ENCODE results near the gene THSD7B.

THSD7B gene

GRCh38 chr2:137185378-137186078 is 420.2 kb downstream of the THSD7B start:
- no peak for DNase-seq (ENCODE audit: low read depth, low spot score)
- TF ChIP-seq FOXP2 (optimal IDR thresholded peaks at IDR 0.05; ENCODE audit: control extremely low read depth, extremely low read length, insufficient read depth) (no peak), EZH2 (IDR thresholded peaks at IDR 0.05) (no peak), POLR2AphosphoS5 (IDR thresholded peaks at IDR 0.05; ENCODE audit: borderline replicate concordance, low read depth, low read length) (no peak)
- H3K36me3 ChIP-seq (ENCODE audit: insufficient read depth, low read length), result no peaks in the 10 kb centered on the region
- no peak overlapping the region for H3K4me3 ChIP-seq
- no peak overlapping the region for H3K27ac ChIP-seq
- H3K9ac ChIP-seq (ENCODE audit: insufficient read length), result no peak overlapping the region
- H3K9me3 ChIP-seq (ENCODE audit: low read depth, low read length), result no peaks in the 10 kb centered on the region

- Histone ChIP-seq H3K9me3 (ENCODE audit: low read depth, low read length) (no peaks in the 10 kb centered on the region), H3K36me3 (ENCODE audit: insufficient read depth, low read length) (no peaks in the 10 kb centered on the region), H3K27ac (no peak overlapping the region), H3K9ac (ENCODE audit: insufficient read length) (no peak overlapping the region), H3K4me3 (no peak overlapping the region)
- no peak for TF ChIP-seq FOXP2 (optimal IDR thresholded peaks at IDR 0.05; ENCODE audit: control extremely low read depth, extremely low read length, insufficient read depth)
- TF ChIP-seq POLR2AphosphoS5 (IDR thresholded peaks at IDR 0.05; ENCODE audit: borderline replicate concordance, low read depth, low read length), result no peak
- no peak for DNase-seq (ENCODE audit: low read depth, low spot score)
Observed at GRCh38 chr2:137187216-137187615, 421.9 kb downstream of the THSD7B start.

- no peaks in the 10 kb centered on the region for H3K36me3 ChIP-seq (ENCODE audit: insufficient read depth, low read length)
- no peak overlapping the region for H3K9ac ChIP-seq (ENCODE audit: insufficient read length)
- no peak overlapping the region for H3K4me3 ChIP-seq
- H3K27ac ChIP-seq, result no peak overlapping the region
- TF ChIP-seq EZH2 (IDR thresholded peaks at IDR 0.05) (no peak), POLR2AphosphoS5 (IDR thresholded peaks at IDR 0.05; ENCODE audit: borderline replicate concordance, low read depth, low read length) (no peak), FOXP2 (optimal IDR thresholded peaks at IDR 0.05; ENCODE audit: control extremely low read depth, extremely low read length, insufficient read depth) (no peak)
- DNase-seq (ENCODE audit: low read depth, low spot score), result no peak
- no peaks in the 10 kb centered on the region for H3K9me3 ChIP-seq (ENCODE audit: low read depth, low read length)
Observed at GRCh38 chr2:137190411-137191195, 425.3 kb downstream of the THSD7B start.

GRCh38 chr2:137192366-137193310 is 427.3 kb downstream of the THSD7B start:
- no peak for DNase-seq (ENCODE audit: low read depth, low spot score)
- Histone ChIP-seq H3K9ac (ENCODE audit: insufficient read length) (no peak overlapping the region), H3K36me3 (ENCODE audit: insufficient read depth, low read length) (no peaks in the 10 kb centered on the region), H3K9me3 (ENCODE audit: low read depth, low read length) (no peaks in the 10 kb centered on the region), H3K4me3 (no peak overlapping the region), H3K27ac (no peak overlapping the region)
- TF ChIP-seq POLR2AphosphoS5 (IDR thresholded peaks at IDR 0.05; ENCODE audit: borderline replicate concordance, low read depth, low read length) (no peak), FOXP2 (optimal IDR thresholded peaks at IDR 0.05; ENCODE audit: control extremely low read depth, extremely low read length, insufficient read depth) (no peak), EZH2 (IDR thresholded peaks at IDR 0.05) (no peak)

GRCh38 chr2:137193401-137193800 is 428.1 kb downstream of the THSD7B start:
- no peak for TF ChIP-seq FOXP2 (optimal IDR thresholded peaks at IDR 0.05; ENCODE audit: control extremely low read depth, extremely low read length, insufficient read depth)
- Histone ChIP-seq H3K27ac (no peak overlapping the region), H3K4me3 (no peak overlapping the region), H3K9ac (ENCODE audit: insufficient read length) (no peak overlapping the region), H3K9me3 (ENCODE audit: low read depth, low read length) (no peaks in the 10 kb centered on the region), H3K36me3 (ENCODE audit: insufficient read depth, low read length) (no peaks in the 10 kb centered on the region)
- no peak for DNase-seq (ENCODE audit: low read depth, low spot score)

DNA sequence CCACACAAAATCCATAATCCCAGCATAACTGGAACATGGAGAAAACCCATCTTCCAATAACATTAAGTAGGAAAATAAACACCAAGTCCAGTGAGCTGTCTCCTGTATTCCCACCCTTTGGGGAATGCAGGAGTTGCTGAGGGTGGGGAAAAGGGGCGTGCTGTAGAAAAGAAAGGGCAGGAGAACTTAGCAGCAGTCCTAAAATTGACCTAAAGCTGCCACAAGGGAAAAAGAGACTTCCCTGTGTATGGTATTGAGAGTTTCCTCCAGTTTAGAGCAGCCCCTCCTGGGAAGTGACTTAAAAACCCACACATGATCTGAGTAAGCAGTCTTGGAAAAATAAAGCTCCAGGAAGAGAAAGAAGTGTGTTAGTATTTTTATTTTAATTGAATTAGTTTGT is 428.8 kb downstream of the THSD7B start:
- no peaks in the 10 kb centered on the region for H3K9me3 ChIP-seq (ENCODE audit: low read depth, low read length)
- no peak overlapping the region for H3K4me3 ChIP-seq
- H3K9ac ChIP-seq (ENCODE audit: insufficient read length), result no peak overlapping the region
- no peak for DNase-seq (ENCODE audit: low read depth, low spot score)
- no peaks in the 10 kb centered on the region for H3K36me3 ChIP-seq (ENCODE audit: insufficient read depth, low read length)
- TF ChIP-seq FOXP2 (optimal IDR thresholded peaks at IDR 0.05; ENCODE audit: control extremely low read depth, extremely low read length, insufficient read depth) (no peak), EZH2 (IDR thresholded peaks at IDR 0.05) (no peak), POLR2AphosphoS5 (IDR thresholded peaks at IDR 0.05; ENCODE audit: borderline replicate concordance, low read depth, low read length) (no peak)
- H3K27ac ChIP-seq, result no peak overlapping the region

- no peak for TF ChIP-seq FOXP2 (optimal IDR thresholded peaks at IDR 0.05; ENCODE audit: control extremely low read depth, extremely low read length, insufficient read depth)
- no peak for TF ChIP-seq EZH2 (IDR thresholded peaks at IDR 0.05)
- TF ChIP-seq POLR2AphosphoS5 (IDR thresholded peaks at IDR 0.05; ENCODE audit: borderline replicate concordance, low read depth, low read length), result no peak
- Histone ChIP-seq H3K36me3 (ENCODE audit: insufficient read depth, low read length) (no peaks in the 10 kb centered on the region), H3K4me3 (no peak overlapping the region), H3K9me3 (ENCODE audit: low read depth, low read length) (no peaks in the 10 kb centered on the region), H3K9ac (ENCODE audit: insufficient read length) (no peak overlapping the region), H3K27ac (no peak overlapping the region)
- no peak for DNase-seq (ENCODE audit: low read depth, low spot score)
Observed at GRCh38 chr2:137199751-137200150, 434.4 kb downstream of the THSD7B start.

- H3K9ac ChIP-seq (ENCODE audit: insufficient read length), result no peak overlapping the region
Observed at GRCh38 chr2:137202318-137202717, 437.0 kb downstream of the THSD7B start.

More at GRCh38 chr2:137202318-137202717, 437.0 kb downstream of the THSD7B start:
- H3K4me3 ChIP-seq, result no peak overlapping the region
- no peak for DNase-seq (ENCODE audit: low read depth, low spot score)
- H3K27ac ChIP-seq, result no peak overlapping the region
- H3K9me3 ChIP-seq (ENCODE audit: low read depth, low read length), result no peaks in the 10 kb centered on the region
- no peaks in the 10 kb centered on the region for H3K36me3 ChIP-seq (ENCODE audit: insufficient read depth, low read length)
- TF ChIP-seq EZH2 (IDR thresholded peaks at IDR 0.05), result no peak
- no peak for TF ChIP-seq FOXP2 (optimal IDR thresholded peaks at IDR 0.05; ENCODE audit: control extremely low read depth, extremely low read length, insufficient read depth)
- no peak for TF ChIP-seq POLR2AphosphoS5 (IDR thresholded peaks at IDR 0.05; ENCODE audit: borderline replicate concordance, low read depth, low read length)
